ENCODE data around the gene COQ3. TPM values are rescaled to one million over a fixed set of nuclear protein-coding genes. Genes with fewer than 3 reads are reported as not detected.

Gene COQ3
- total RNA-seq, 1 experiment from 2014 or later, result 13.9 TPM

DNA sequence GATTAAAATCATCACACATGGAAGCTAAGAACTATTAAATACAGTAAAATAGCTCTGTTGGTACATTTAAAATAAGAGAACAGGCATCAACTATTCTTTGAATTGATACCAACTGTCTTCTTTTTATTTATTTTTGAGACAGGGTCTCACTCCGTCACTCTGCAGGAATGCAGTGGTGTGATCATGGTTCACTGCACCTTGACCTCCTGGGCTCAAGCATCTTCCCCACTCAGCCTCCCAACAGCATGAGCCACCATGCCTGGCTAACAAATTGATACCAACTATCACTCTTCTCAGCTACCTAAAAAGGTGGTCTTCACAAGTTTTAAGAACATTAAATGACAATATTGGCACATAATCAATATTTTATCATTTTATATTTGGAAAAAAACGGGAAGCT lies 38.9 kb upstream of the COQ3 start:
- Mint-ChIP-seq H3K4me3 (no peak overlapping the region), H3K36me3 (peaks cover 2% of the 10 kb centered on the region), H3K27me3 (ENCODE audit: low read depth) (no peaks in the 10 kb centered on the region), H3K27ac (no peak overlapping the region), H3K9me3 (no peaks in the 10 kb centered on the region), H3K4me1 (peaks cover 17% of the 10 kb centered on the region)
- DNase-seq (ENCODE audit: low spot score) (no peak), ATAC-seq (no peak)
- TF ChIP-seq E2F4 (CRISPR knock-in tag; IDR thresholded peaks at IDR 0.05; ENCODE audit: borderline replicate concordance, low read depth) (no peak), GTF2I (CRISPR knock-in tag; conservative IDR thresholded peaks at IDR 0.05) (no peak), PRRX2 (CRISPR knock-in tag; IDR thresholded peaks at IDR 0.05) (no peak), TEAD4 (CRISPR knock-in tag; IDR thresholded peaks at IDR 0.05) (no peak), ESRRA (CRISPR knock-in tag; IDR thresholded peaks at IDR 0.05; ENCODE audit: borderline replicate concordance) (no peak), IRF1 (CRISPR knock-in tag; IDR thresholded peaks at IDR 0.05) (no peak), CREM (CRISPR knock-in tag; IDR thresholded peaks at IDR 0.05) (no peak), ZBTB21 (CRISPR knock-in tag; IDR thresholded peaks at IDR 0.05; ENCODE audit: borderline replicate concordance) (no peak), FOXK1 (CRISPR knock-in tag; IDR thresholded peaks at IDR 0.05) (no peak), RELA (CRISPR knock-in tag; IDR thresholded peaks at IDR 0.05; ENCODE audit: borderline replicate concordance) (no peak), FOXJ3 (CRISPR knock-in tag; IDR thresholded peaks at IDR 0.05; ENCODE audit: borderline replicate concordance) (no peak), ZNF263 (CRISPR knock-in tag; IDR thresholded peaks at IDR 0.05; ENCODE audit: low read depth) (no peak), IRF2 (CRISPR knock-in tag; IDR thresholded peaks at IDR 0.05; ENCODE audit: borderline replicate concordance, low read depth) (no peak), CBFB (CRISPR knock-in tag; IDR thresholded peaks at IDR 0.05; ENCODE audit: low read depth) (no peak), NR1H2 (CRISPR knock-in tag; IDR thresholded peaks at IDR 0.05) (no peak), USF1 (CRISPR knock-in tag; IDR thresholded peaks at IDR 0.05) (no peak)
- TF ChIP-seq, protein P1, sequence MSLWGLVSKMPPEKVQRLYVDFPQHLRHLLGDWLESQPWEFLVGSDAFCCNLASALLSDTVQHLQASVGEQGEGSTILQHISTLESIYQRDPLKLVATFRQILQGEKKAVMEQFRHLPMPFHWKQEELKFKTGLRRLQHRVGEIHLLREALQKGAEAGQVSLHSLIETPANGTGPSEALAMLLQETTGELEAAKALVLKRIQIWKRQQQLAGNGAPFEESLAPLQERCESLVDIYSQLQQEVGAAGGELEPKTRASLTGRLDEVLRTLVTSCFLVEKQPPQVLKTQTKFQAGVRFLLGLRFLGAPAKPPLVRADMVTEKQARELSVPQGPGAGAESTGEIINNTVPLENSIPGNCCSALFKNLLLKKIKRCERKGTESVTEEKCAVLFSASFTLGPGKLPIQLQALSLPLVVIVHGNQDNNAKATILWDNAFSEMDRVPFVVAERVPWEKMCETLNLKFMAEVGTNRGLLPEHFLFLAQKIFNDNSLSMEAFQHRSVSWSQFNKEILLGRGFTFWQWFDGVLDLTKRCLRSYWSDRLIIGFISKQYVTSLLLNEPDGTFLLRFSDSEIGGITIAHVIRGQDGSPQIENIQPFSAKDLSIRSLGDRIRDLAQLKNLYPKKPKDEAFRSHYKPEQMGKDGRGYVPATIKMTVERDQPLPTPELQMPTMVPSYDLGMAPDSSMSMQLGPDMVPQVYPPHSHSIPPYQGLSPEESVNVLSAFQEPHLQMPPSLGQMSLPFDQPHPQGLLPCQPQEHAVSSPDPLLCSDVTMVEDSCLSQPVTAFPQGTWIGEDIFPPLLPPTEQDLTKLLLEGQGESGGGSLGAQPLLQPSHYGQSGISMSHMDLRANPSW (CRISPR knock-in tag; conservative IDR thresholded peaks at IDR 0.05; ENCODE audit: low read depth), result no peak
- TF ChIP-seq, protein P2, sequence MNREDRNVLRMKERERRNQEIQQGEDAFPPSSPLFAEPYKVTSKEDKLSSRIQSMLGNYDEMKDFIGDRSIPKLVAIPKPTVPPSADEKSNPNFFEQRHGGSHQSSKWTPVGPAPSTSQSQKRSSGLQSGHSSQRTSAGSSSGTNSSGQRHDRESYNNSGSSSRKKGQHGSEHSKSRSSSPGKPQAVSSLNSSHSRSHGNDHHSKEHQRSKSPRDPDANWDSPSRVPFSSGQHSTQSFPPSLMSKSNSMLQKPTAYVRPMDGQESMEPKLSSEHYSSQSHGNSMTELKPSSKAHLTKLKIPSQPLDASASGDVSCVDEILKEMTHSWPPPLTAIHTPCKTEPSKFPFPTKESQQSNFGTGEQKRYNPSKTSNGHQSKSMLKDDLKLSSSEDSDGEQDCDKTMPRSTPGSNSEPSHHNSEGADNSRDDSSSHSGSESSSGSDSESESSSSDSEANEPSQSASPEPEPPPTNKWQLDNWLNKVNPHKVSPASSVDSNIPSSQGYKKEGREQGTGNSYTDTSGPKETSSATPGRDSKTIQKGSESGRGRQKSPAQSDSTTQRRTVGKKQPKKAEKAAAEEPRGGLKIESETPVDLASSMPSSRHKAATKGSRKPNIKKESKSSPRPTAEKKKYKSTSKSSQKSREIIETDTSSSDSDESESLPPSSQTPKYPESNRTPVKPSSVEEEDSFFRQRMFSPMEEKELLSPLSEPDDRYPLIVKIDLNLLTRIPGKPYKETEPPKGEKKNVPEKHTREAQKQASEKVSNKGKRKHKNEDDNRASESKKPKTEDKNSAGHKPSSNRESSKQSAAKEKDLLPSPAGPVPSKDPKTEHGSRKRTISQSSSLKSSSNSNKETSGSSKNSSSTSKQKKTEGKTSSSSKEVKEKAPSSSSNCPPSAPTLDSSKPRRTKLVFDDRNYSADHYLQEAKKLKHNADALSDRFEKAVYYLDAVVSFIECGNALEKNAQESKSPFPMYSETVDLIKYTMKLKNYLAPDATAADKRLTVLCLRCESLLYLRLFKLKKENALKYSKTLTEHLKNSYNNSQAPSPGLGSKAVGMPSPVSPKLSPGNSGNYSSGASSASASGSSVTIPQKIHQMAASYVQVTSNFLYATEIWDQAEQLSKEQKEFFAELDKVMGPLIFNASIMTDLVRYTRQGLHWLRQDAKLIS (CRISPR knock-in tag; IDR thresholded peaks at IDR 0.05; ENCODE audit: borderline replicate concordance), result no peak
- TF ChIP-seq, protein P3, sequence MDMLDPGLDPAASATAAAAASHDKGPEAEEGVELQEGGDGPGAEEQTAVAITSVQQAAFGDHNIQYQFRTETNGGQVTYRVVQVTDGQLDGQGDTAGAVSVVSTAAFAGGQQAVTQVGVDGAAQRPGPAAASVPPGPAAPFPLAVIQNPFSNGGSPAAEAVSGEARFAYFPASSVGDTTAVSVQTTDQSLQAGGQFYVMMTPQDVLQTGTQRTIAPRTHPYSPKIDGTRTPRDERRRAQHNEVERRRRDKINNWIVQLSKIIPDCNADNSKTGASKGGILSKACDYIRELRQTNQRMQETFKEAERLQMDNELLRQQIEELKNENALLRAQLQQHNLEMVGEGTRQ (CRISPR knock-in tag; IDR thresholded peaks at IDR 0.05), result no peak
- CTCF ChIA-PET, result no interaction called here
- POLR2A ChIA-PET, result no interaction called here

All from WTC11 (cell line).